Measurements from ENCODE around the gene TWSG1.
"Not testable (repeated sequence)": the region's sequence is repeated elsewhere in the genome, so short reads cannot be mapped to it uniquely, and the experiment has no call there.

TWSG1 gene

DNA sequence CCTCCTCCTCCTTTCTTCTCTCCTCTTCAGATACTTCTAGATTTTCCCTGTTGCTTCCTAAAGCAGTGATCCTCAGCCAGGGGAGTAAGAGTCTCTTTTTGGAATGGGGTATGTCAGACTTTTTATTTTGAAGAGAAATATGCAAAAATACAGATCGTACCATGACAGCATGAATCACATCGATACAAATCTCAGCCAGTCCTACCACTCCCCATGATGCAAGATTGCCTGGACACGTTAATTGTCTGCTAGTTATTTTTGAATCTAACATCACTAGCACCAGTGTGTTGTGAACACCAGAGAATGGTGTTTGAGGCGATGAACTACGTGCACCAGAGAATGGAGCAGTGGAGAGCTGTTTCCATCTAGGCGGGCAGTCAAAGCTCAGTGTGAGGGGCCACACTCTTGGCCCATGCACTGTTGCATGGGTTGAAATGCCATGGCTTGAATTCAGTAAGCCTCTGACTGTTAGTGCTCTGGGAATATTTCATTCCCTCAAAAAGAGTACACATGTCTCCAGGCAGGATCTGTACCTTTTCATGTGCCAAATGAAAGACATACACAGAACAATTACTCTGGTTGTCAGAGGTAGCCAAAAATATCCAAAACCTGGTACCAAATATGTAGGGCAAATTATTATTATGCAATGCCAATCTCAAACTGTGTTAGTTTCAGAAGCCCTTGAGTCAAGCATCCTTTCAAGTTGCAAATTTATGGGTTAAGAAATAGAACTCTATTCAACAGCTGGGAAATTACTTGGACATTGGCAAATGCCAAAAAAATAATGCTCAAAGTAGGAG, 94.5 kb downstream of the TWSG1 start:
- DNase-seq: no peak

DNA sequence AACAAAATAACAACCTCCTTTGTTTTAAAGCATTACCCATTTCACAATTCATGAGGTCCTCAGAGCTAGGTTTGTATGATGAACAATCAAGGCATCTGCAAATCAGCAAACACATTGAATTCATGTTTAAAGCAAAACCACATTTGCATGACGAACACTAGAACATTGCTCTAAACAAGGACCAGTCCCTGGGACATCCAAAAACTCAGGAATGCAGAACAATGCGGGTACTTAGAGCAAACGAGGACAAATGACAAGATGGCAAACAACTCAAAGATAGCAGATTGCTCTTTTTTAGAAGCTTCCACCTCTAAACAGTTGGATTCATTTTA, 95.1 kb downstream of the TWSG1 start:
- no peak for DNase-seq

DNA sequence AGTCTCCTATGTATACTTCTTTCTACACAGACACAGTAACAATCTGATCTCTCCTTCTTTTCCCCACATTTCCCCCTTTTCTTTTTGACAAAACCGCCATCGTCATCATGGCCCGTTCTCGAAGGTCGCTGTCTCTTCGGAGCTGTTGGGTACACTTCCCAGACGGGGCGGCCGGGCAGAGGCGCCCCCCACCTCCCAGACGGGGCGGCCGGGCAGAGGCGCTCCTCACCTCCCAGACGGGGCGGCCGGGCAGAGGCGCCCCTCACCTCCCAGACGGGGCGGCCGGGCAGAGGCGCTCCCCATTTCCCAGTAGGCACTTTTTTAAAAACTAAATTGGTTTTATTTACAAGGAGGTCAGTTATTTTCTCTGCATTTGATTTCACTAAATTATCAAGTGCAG, 95.7 kb downstream of the TWSG1 start:
- DNase-seq: not testable (repeated sequence)

DNA sequence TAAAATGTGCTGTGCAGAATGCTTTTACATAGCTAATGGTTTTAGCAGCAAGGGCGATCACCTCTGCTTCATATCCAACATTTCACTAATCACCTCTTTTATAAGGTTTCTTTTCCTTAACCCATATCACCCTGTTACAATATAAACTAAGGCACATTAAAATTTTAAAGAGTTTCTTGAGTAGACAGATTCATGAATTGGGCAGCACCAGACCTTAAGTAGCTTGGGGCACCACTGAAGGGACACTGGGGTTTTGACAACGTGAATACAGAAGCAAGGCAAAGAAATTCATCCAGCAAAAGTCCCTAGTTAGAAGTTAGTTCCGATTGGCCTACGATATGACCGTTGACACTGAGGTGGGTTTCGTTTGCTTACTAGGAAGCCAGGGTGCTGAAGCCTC, 96.7 kb downstream of the TWSG1 start:
- DNase-seq: no peak

DNA sequence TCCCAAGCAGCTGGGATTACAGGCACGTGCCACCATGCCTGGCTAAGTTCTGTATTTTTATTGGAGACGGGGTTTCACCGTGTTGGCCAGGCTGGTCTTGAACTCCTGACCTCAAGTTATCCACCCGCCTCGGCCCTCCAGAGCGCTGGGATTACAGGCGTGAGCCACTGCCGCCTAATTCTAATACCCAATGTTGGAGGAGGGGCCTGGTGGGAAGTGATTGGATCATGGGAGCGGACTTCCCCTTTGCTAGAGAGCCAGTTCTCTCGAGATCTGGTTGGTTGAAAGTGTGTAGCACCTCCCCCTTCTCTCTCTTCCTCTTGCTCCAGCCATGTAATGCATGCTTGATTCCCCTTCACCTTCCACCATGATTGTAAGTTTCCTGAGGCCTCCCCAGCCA, 98.5 kb downstream of the TWSG1 start:
- not testable (repeated sequence) for DNase-seq

DNA sequence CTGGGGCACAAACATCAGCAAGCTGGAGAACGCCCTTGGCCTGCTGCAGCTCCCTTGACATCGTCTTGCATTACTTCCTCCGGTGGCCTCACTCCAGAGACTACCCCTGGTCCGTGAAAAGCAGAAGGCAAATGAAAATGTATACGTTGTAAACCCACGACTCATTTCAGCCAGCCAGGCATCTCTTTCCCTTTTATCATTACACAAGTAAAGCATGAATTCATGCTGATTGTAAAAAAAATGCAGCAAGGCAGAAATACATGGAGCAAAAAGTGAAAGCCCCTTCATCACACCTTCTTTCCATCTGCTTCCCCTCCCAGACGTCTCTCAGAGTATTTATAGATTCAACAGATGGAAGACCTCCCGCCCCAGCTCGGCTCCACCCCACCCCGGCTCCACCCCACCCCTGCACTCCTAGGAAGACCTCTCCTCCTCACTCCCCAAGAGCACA, 99.1 kb downstream of the TWSG1 start:
- DNase-seq: no peak

DNA sequence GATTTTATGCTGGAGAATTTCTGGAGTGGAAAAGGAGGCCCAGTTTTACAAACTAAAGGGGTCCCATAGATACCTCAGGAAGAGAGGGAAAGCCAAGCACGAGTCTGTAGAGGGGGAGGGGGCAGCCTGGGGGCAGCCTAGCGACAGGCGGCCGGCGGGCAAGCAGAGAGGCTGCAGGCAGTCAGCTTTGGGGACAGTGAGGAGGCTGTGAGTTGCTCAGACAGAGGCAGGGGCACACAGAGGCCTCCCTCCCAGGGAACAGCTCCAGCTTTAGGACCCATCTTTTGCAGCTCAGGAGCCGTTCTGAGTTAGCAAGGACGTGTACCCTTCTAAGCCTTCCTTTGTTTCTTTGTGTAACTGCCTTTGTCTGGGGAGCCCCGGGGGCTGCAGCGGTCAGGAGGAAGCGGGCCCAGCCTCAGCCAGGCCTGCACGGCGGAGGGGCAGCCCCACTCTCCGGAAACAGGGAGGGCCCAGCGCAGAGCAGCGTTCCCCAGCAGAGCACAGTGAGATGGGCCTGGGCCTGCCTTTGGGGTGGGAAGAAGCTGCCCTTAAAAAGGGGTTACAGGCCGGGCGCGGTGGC, 99.6 kb downstream of the TWSG1 start:
- no peak for DNase-seq

DNA sequence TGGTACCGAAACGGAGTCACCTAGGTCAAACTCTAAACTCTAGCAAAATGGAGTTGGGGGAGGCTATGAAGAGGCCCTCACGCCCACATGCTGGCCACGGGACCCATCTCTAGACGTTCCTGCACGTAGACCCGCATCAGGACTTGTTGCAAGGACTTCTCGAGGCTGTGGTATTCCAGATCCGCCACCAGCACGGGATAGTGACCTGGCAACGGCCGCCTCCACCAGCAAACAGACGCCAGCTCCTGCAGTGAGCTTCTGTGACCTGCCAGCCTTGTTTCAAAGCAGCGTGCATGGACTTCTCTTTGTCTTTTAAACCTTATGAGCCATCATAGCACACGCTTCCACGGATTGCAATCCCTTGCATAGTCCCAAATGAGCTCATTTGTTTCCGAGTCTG, 100.5 kb downstream of the TWSG1 start:
- DNase-seq: no peak

DNA sequence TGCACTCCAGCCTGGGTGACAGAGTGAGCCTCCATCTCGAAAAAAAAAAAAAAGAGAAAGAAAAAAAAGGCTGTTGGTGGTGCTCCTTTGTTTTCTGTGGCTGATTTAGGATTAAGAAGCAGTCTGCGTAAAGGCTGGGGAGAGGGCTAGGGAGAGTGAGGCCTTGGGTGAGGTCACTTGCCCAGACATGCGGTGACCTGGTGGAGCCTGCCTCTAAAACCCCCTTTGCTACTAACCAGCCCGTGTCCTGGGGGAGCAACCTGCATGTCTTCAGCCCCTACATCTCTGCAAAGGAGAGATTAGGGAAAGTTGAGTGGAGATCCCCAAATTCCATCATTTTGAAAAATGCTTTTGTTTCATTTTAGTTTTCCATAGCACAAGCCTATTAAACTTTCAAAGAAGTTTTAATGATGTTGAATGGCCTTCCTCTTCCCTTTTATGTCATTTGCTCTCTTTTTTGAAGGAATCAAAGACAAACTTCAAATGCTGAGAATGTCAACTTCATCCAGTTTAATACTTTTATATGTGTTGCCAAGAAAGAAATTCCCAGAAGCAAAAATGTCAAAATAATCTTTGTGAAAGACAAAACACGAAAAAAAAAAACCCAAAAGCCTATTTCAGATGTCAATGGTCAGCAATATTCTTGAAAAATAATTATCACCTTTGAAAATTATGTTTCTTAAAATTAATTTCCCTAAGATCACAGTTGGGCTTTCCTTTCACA, 101.8 kb downstream of the TWSG1 start:
- no peak for DNase-seq

DNA sequence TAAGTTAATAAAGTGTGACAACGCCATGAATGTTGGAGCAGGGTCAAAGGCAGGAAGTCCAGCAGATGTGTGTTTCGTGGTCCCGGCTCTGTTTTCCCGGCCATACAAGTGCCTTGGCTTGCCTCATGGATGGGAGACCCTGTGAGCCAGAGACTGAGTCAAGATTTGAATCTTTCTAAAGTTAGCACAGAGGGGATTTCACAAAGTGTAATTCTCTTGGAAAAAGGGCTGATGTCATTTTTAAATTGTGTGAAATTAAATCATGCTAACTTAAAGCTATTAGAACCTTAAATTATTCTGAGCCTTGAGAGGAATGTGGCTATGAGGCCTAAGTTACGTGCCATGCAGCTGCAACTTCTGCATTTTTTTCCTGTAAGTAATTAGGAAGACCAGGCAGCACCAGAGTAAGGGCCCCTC, 102.5 kb downstream of the TWSG1 start:
- DNase-seq: no peak

DNA sequence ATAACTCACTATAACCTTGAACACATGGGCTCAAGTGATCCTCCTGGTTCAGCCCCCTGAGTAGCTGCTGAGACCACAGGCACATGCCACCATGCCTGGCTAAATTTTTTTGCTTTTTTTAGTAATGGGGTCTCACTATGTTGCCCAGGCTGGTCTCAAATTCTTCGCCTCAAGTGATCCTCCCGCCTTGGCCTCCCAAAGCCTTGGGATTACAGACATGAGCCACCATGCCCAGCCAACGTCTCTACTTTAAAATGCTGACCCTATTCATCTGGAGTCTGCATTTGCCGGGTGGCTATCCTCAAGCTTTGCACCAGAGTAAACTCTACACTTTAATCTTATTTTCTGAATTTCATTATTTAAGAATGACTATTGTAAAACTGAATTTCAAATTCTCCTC, 103.1 kb downstream of the TWSG1 start:
- no peak for DNase-seq

DNA sequence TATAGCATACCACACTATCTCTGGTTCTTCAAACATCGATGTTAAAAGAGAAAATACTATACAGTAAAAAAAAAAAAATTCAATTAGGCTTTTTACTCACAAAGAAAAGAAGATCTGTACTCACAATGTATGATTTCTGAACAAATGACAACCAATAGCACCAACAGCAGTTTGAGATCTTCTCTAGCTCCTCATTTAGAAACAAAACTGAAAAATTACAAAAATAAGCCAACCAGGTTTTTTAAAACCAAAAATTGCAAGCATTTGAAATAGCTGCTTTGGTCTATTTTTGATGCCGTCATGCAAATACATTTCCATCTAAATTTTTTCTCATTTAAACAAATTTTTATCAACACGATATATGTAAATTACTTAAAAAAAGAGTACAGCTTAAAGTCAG, 106.5 kb downstream of the TWSG1 start:
- no peak for DNase-seq

DNA sequence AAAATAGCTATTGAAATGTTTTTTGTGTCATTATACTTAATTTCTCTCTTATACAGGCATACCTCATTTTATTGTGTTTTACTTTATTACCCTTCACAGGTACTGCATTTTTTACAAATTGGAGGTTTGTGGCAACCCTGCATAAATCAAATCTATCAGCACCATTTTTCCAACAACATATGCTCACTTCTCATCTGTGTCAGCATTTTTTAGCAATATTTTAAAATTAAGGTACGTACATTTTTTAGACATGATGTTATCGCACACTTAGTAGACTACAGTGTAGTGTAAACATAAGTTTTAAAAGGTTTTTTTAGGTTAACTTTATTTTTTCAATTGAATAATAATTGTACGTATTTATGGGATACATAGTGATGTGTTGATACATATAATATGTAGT, 110.0 kb downstream of the TWSG1 start:
- DNase-seq: no peak

DNA sequence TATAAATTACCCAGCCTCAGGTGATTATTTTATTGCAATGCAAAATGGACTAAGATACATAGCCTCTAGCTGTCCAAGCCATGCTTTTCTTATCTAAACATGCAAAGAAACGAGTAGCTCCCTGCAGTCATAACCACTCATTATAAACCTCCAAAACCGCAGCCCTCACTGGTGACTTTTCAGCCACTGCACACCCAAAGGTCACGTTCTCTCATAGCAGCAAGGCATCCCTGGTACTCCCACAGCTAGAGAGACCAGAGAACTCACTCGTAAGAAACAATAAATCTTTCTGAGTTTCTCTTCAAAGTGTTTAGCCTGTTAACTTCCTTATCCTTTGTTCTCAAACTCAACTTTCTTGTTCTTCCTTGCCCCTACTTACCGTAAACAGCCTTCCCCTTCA, 112.3 kb downstream of the TWSG1 start:
- no peak for DNase-seq

DNA sequence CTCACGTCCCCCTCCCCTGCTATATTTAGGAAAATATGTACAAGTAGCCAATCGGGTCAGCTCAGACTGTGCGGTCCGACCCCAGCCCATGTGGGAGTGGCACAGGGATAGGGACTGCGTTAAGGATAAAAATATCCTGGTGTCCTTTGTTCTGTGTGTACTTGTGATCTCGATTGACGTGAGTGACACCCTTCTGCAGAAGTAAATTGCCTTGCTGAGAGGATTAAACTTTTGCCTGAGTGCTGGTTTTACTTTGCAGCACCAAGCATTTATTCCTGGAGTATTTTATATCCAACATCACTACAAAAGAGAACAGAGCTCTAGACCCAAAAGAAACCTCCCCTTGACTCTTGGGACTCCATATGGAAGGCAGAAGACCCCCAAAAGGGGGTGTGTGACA, 112.8 kb downstream of the TWSG1 start:
- no peak for DNase-seq

DNA sequence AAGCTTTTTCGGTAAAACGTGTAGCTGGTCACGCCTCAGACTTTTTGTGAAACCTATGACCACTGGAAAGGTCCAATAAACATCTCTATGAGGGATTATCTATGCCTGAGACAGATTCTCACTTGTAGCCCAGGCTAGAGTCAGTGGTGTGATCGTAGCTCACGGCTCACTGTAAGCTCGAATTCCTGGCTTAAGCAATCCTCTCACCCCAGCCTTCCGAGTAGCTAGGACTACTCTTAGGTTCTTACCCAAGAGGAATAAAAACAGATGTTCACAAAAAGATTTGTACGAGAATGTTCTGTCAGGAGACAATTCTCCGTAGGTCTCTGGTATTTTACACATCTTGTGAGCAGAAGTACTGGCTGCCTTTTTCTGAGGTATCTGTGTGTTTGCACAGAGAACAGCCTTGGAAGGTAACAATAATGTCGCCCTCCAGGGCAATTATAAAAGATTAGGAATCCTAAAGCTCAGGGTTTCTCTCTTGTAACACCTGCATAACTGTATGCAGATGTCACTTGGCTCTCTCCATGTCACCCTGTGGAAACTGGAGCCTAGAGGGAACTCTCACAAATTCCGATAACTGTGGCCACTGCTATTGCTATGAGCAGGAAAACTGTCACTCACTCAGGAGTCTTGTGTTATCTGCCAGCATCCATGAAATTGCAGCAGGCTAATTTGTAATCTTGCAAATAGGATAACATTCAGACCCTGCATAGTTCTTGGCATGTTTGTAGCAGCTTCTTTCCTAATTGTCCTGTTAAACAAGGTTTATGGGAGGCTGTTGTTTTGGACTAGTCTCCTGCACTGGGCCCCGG, 115.2 kb downstream of the TWSG1 start:
- no peak for DNase-seq

DNA sequence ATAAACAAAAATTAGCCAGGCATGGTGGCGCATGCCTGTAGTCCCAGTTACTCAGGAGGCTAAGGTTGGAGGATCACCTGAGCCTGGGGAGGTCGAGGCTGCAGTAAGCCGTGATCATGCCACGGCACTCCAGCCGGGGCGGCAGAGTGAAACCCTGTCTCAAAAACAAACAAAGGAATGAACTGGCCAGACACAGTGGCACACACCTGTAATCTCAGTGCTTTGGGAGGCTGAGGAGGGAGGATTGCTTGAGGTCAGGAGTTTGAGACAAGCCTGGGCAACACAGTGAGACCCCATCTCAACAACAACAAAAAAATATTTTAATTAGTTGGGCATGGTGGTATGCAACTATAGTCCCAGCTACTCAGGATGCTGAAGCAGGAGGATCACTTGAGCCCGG, 116.3 kb downstream of the TWSG1 start:
- not testable (repeated sequence) for DNase-seq

Data from stimulated activated naive CD4-positive, alpha-beta T cell (primary cell).